Myocyte (in vitro differentiated cells): Measurements from ENCODE around the gene NRDC. TPM values are rescaled to one million over a fixed set of nuclear protein-coding genes. Genes with fewer than 3 reads are reported as not detected.
A peak's percentile ranks its signal among the peaks of the same experiment; 100 is the strongest.
"Not testable (repeated sequence)": the region's sequence is repeated elsewhere in the genome, so short reads cannot be mapped to it uniquely, and the experiment has no call there.

Experiments used
- DNase-seq: peaks from one replicate; pipeline ENCODE4 v3.0.0-alpha.2; 2012; ENCODE audit warnings: low read depth
- total RNA-seq: library from RNA; depleted of rRNA; stranded (reverse); fragments of >200 nt; gene quantifications from 2 replicates; pipeline ENCODE4 v1.2.3, GENCODE V29; 2014

NRDC gene
- total RNA-seq, 1 donor from 2014 or later = 84.5 TPM

DNA sequence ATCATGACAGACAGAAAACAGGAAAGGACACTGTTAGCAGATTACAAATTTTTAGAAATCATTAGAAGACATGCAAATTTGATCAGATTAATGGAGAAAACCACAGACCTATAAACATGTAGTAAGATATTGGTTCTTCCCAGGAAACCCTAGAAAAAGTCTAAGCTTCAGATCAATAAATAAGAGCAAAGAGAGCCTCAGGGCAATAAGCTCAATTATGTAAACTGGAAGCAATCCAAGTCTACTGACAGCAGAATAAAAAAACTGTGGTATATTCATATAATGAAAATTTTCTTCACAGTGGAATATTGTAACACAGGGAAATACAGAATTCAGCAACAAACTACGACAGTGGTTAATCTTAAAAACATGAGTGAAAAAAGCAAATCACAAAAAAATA, 36.3 kb downstream of the NRDC start:
- no peak for DNase-seq

GRCh38 chr1:51840743-51841461, 37.6 kb downstream of the NRDC start:
- DNase-seq = no peak

DNA sequence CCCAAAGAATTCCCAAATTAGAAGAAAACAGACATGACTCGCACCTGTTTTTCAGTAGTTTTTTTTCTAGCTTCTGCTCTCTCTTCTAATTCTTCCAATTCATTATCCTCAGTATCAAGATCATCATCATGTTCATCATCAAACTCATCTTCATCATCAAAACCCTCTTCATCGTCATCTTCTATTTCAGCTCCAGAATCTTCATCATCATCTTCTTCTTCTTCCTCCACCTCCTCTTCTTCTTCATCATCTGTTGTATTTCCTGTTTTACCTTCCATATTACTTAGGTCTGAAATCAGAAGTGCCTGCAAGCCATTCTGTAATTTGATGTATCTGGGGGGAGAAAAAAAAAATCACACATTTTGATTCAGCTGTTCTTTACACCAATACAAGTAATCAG, 38.3 kb downstream of the NRDC start:
- DNase-seq = no peak

- DNase-seq = no peak
Observed at GRCh38 chr1:51839094-51839493, 39.4 kb downstream of the NRDC start.

DNA sequence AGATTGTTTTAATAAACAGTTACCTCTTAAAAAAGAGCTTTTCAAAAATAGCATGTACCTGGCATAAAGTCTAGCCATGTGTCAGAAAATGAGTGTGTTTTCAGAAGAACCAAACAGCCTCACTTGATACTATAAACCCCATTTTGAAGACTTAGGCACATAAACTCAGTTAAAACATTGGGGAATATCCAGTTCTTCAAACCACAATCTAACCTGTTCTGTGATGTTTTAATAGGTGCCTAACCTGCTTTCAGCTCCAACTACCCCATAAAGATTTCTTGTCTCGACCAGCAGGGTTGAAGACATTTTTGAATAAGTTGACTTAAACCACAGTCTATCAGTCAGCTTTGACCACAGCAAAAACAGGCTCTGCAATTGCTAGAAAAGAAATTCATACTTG, 41.3 kb downstream of the NRDC start:
- no peak for DNase-seq

GRCh38 chr1:51833700-51834099, 44.8 kb downstream of the NRDC start:
- DNase-seq = no peak

- peak; percentile 83 for DNase-seq
Observed at GRCh38 chr1:51829058-51829457, 49.5 kb downstream of the NRDC start.

DNA sequence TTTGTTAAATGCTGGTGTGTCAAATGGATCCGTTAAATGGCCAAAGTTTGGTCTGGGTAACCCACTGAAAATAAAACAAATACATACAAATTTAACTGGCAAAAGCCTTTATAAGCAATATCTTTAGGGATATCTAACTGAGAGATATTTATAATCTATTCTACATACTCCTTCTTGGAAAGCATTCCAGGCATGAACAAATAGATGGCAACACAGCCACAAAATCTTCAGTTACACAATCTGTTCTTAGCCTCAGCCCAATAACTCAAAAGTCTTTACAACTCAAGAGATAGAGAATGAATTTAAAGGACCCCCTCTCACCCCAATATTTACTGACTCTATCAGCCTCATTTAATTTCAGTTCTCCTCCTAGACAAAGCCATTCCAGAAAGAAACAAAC, 58.7 kb downstream of the NRDC start:
- peak; percentile 9 for DNase-seq

DNA sequence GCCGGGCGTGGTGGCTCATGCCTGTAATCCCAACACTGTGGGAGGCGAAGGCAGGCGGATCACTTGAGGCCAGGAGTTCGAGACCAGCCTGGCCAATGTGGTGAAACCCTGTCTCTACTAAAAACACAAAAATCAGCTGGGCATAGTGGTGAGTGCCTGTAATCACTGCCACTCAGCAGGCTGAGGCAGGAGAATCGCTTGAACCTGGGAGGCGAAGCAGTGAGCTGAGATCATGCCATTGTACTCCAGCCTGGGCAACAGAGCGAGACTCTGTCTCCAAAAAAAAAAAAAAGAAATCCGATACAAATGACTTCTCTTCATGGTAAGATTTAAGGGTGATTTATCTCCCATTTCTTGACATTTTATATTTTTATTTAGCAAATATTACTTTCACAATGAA, 59.5 kb downstream of the NRDC start:
- not testable (repeated sequence) for DNase-seq

DNA sequence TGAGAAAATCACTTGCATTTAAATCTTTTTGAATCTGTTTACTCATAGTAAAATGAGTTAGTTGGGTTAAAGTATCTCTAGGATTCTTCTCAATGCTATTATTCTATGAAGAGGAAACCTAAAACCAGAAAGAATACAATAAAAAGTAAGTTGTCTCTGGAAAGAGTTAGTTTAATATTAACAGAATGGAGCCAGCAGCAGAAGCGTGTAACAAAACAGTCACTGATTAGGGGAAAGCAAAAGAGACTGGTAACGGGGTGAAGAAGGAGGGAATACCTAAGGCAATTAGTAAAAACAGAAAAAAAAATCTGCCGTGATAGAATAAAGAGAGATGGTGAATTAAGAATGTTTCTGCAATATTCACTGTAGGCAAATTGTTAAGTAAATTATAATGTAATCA, 60.0 kb downstream of the NRDC start:
- no peak for DNase-seq

DNA sequence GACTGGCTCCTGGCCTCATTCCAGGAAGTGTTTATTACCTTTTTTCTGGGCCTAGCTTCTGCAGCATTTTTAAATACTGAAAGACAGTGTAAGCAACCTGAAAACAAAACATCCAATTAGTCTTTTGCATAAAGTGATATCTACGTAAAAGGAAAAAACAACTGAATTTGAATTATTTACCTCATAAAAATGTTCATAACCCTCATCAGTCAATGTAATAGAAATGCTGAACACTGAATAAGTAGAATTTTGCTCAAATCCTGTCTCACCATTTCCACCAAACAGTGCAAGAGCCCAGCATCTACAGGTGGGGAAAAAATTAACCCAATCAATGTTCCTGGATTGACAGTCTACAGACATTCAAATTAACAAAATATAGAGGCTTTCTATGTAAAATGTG, 64.0 kb downstream of the NRDC start:
- no peak for DNase-seq

DNA sequence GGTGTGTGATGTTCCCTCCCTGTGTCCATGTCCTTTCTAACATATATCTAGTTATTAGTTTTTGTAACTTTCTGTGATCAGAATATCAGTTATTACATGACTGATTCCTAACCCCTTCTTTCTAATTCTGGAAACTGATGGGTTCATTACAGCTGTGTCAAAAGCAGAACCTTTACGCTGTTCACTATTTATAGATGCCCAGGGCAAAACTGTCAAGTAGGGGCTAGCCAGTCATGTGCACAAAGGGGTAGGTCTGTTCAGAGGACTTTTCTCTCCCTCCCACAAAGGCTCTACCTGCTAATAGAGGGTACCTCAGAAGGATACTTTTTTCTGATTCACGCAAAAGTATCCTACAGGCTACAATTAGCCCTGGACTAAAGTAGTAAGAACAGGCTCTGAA, 79.2 kb downstream of the NRDC start:
- DNase-seq = peak; percentile 25

DNA sequence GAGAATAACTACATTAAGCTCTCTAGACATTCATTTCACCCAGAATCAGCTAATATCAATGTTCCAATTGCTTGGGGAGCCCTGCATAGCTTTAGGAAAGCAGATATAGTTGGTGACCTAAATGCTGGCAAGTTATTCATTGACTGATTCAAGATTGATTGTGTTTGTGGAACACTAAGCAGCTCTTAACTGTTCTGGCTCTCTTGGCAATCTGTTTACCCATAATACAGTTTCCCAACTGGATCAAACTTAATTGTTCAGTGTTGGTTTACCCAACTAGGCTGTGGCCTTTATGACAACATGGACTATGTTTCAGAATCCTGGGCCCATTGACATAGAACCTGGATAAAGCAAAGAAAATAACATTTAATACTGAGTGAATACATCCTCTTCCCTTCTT, 83.7 kb downstream of the NRDC start:
- no peak for DNase-seq

GRCh38 chr1:51794260-51794659, 84.3 kb downstream of the NRDC start:
- DNase-seq = no peak

DNA sequence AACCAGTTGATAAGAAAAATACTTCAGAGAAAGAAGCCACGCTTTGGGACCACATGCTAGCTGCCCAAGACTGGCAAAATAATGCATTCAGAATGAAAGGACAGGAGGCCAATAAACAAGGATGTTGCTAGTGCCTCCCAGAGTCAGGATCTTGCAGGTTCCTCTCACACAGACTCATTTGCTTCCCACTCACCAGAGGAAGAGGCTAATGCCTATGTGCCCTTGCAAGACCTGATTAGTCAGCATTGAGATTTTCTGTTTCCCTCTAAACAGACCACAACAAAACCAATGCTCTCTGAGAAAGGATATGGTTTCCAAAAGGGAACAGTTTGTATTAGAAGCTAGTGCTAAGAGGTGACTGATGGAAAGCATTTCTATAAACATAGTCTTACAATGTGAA, 85.7 kb downstream of the NRDC start:
- DNase-seq = peak; percentile 59

GRCh38 chr1:51791888-51792287, 86.6 kb downstream of the NRDC start:
- DNase-seq = no peak

DNA sequence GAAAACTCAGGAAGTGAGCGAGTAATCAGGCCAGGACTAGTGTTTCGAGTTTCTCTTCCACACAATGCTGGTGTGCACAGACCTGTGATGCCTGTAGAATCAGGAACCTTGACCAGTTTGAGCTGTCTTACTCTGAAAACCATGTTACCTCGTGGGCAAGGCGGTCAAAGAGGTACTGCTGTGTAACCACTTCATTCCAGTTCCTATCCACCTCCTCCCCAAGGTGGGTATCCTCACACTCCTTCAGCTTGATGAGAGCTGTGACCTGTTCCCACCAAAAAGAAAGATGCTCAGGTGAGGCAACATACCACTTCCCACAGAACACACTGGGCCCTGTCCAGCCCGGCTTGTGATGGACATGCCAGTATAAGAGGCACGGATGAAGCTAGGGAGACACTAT, 88.1 kb downstream of the NRDC start:
- DNase-seq = no peak

DNA sequence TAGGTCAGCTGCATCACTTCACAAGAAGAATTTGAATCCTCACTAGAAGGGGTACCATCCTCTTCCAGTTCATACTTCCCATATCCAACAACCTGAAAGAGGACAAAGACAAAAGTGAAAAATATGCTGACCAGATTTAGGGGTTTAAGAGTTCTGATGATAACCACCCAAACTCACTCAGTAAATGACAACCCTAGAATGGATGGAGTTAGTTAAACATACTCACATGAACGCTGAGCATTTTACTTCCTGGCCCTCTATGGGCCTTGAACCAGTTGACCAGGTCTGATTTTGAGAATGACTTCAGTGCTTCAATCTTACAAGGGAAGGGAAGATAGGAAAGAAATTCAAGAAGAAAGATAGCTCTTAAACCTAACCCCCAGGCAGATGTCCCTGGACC, 89.2 kb downstream of the NRDC start:
- no peak for DNase-seq

DNA sequence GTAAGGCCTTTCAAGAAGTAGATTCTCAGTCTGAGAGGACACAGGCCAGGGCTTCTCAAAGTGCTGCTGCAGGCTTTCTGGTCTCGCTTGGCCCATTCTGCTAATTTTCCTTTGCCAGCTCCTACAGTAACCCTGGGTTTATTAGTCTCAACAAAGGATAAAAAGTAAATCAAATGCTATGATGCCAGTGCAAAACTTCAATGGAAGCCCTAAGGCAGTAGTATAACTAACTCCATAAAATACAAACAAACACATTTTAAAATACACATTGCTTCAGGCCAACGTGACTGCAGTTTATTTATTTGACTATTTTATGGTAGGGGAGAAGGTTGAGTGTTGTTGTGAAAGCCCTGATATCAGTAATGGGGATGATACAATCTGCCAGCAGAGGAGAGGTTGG, 89.6 kb downstream of the NRDC start:
- no peak for DNase-seq

GRCh38 chr1:51784997-51785421, 93.5 kb downstream of the NRDC start:
- no peak for DNase-seq

GRCh38 chr1:51780927-51781326, 97.6 kb downstream of the NRDC start:
- DNase-seq = no peak

GRCh38 chr1:51776408-51776807, 102.1 kb downstream of the NRDC start:
- no peak for DNase-seq

DNA sequence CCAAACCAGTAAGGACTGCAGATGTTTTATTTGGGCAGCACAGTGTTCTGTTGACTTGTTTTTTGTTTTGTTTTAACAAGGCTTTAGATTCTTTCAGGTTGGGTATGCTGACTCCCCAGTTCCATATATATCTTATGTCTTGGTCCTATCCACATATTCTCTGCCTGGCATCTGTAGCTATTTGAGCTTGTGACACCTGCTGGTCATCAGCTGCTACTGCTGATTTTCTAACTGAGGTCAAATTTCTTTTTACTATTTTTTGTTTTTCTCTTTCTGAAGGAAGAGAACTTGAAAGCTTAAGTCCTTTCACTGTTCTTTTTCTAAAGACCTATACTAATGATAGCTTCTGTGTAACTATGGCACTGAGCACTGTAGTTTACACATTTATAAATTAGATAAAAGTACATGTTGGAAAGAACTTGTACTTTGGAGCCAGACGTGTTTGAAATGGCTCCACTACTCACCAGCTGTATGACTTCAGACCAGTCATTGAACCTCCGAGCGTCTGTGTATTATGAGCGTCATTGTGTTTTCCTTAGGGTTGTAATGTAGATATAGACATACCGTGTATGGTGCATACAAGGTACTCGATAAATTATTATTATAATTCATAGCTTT, 109.4 kb downstream of the NRDC start:
- DNase-seq = peak; percentile 61
